IMR-90 (cell line): ENCODE measurements around the gene DRD3. TPM values are rescaled to one million over a fixed set of nuclear protein-coding genes. Genes with fewer than 3 reads are reported as not detected.
A peak's percentile ranks its signal among the peaks of the same experiment; 100 is the strongest.

Experiments used
- ATAC-seq: fragments of 200-7000 bp; cut with Tn5 transposase; 2 replicates; pipeline ENCODE4 v1.9.1; 2020; ENCODE audit warnings: low read depth, mild to moderate bottlenecking, moderate library complexity
- BruUV-seq: library from RNA; stranded (reverse); fragments of 400-500 nt; replicated peaks from 2 replicates; lab custom pipeline; 2021; lab: Mats Ljungman, UMichigan
- CTCF ChIA-PET: fragments of 300-600 bp; formaldehyde crosslinking; extraction: SDS; loops from one replicate; lab custom pipeline; 2021; ENCODE audit warnings: antibody characterized with exemption; lab: Yijun Ruan, JAX
- POLR2A ChIA-PET: fragments of 300-600 bp; sonication (Branson Sonifier 250); formaldehyde crosslinking; loops from one replicate; lab custom pipeline; 2022; ENCODE audit warnings: antibody characterized with exemption; ENCODE audit not compliant: unreplicated experiment; lab: Charles Lee
- DNase-seq: peaks from one replicate; pipeline ENCODE4 v3.0.0; 2013
- H2AFZ ChIP-seq: replicated peaks from 2 replicates; pipeline ENCODE3; 2013; ENCODE audit warnings: low read length, mild to moderate bottlenecking; ENCODE audit not compliant: poor library complexity
- H2AK5ac ChIP-seq: 2 replicates; pipeline ENCODE4 v1.6.1; 2013; ENCODE audit warnings: low read depth, low read length, inconsistent platforms
- H2AK9ac ChIP-seq: replicated peaks from 2 replicates; pipeline ENCODE3; 2013; ENCODE audit warnings: mild to moderate bottlenecking, low read depth, low read length, moderate library complexity; ENCODE audit not compliant: poor library complexity
- H2BK120ac ChIP-seq: 2 replicates; pipeline ENCODE4 v1.6.1; 2013; ENCODE audit warnings: low read depth, low read length, inconsistent platforms
- H2BK15ac ChIP-seq: 3 replicates; pipeline ENCODE4 v1.6.1; 2013; ENCODE audit warnings: low read depth, low read length, inconsistent platforms
- H2BK20ac ChIP-seq: 2 replicates; pipeline ENCODE4 v1.6.1; 2013; ENCODE audit warnings: low read depth, mild to moderate bottlenecking, inconsistent platforms, low read length, moderate library complexity
- H2BK5ac ChIP-seq: 2 replicates; pipeline ENCODE4 v1.6.1; 2013; ENCODE audit warnings: mild to moderate bottlenecking, low read depth, low read length, inconsistent platforms; ENCODE audit not compliant: poor library complexity, severe bottlenecking
- H3K14ac ChIP-seq: replicated peaks from 2 replicates; pipeline ENCODE4 v1.6.1; 2013; ENCODE audit warnings: low read depth, low read length, inconsistent platforms
- H3K18ac ChIP-seq: 2 replicates; pipeline ENCODE4 v1.6.1; 2013; ENCODE audit warnings: low read depth, low read length, control low read depth
- H3K23ac ChIP-seq: 2 replicates; pipeline ENCODE4 v1.6.1; 2013; ENCODE audit warnings: low read depth, low read length, inconsistent platforms
- H3K27ac ChIP-seq: 2 replicates; pipeline ENCODE4 v1.5.1; 2013; ENCODE audit warnings: mild to moderate bottlenecking, control low read depth, low read length; ENCODE audit not compliant: insufficient read depth
- H3K27me3 ChIP-seq: 2 replicates; pipeline ENCODE4 v1.6.1; 2013; ENCODE audit warnings: low read length; ENCODE audit not compliant: control insufficient read depth, insufficient read depth
- H3K36me3 ChIP-seq: 2 replicates; pipeline ENCODE4 v1.6.1; 2013; ENCODE audit warnings: low read length, mixed read lengths; ENCODE audit not compliant: control insufficient read depth, insufficient read depth
- H3K4ac ChIP-seq: 2 replicates; pipeline ENCODE4 v1.6.1; 2013; ENCODE audit warnings: low read depth, low read length, inconsistent platforms
- H3K4me1 ChIP-seq: 2 replicates; pipeline ENCODE4 v1.6.1; 2013; ENCODE audit warnings: low read length, mixed read lengths; ENCODE audit not compliant: control insufficient read depth, insufficient read depth
- H3K4me2 ChIP-seq: 2 replicates; pipeline ENCODE4 v1.6.1; 2013; ENCODE audit warnings: low read depth, mild to moderate bottlenecking, control low read depth, low read length, moderate library complexity
- H3K4me3 ChIP-seq: 2 replicates; pipeline ENCODE4 v1.5.1; 2013; ENCODE audit warnings: low read depth, mild to moderate bottlenecking, control low read depth, low read length, moderate library complexity; ENCODE audit not compliant: insufficient read depth
- H3K56ac ChIP-seq: 2 replicates; pipeline ENCODE4 v1.6.1; 2013; ENCODE audit warnings: low read length, inconsistent platforms; ENCODE audit not compliant: insufficient read depth; ENCODE audit errors: extremely low read depth
- H3K79me1 ChIP-seq, 2 experiments: 2 replicates each; pipeline ENCODE4 v1.6.1; 2013; ENCODE audit warnings: low read length in 2 of 2, inconsistent platforms in 1 of 2, low read depth in 1 of 2
- H3K9ac ChIP-seq: 2 replicates; pipeline ENCODE4 v1.6.1; 2013; ENCODE audit warnings: low read depth, low read length, control low read depth
- H3K9me1 ChIP-seq: 2 replicates; pipeline ENCODE4 v1.6.1; 2013; ENCODE audit warnings: low read length, inconsistent platforms; ENCODE audit not compliant: insufficient read depth
- H3K9me3 ChIP-seq: 2 replicates; pipeline ENCODE4 v1.6.1; 2013; ENCODE audit warnings: low read length; ENCODE audit not compliant: control insufficient read depth, insufficient read depth
- H4K20me1 ChIP-seq: 2 replicates; pipeline ENCODE4 v1.6.1; 2013; ENCODE audit warnings: low read length, inconsistent platforms; ENCODE audit not compliant: insufficient read depth
- H4K5ac ChIP-seq: 2 replicates; pipeline ENCODE4 v1.6.1; 2013; ENCODE audit warnings: mild to moderate bottlenecking, low read depth, low read length, control low read depth
- H4K8ac ChIP-seq, 2 experiments: 2 replicates each; pipeline ENCODE4 v1.6.1; 2013; ENCODE audit warnings: low read depth in 2 of 2, low read length in 2 of 2, control low read depth in 1 of 2, inconsistent platforms in 1 of 2
- H4K91ac ChIP-seq: 2 replicates; pipeline ENCODE4 v1.6.1; 2013; ENCODE audit warnings: low read depth, low read length, inconsistent platforms; ENCODE audit not compliant: insufficient read depth
- BHLHE40 ChIP-seq: fragments of 150-350 bp; IDR thresholded peaks from 2 replicates; pipeline ENCODE4 v1.6.1; 2016; ENCODE audit warnings: mild to moderate bottlenecking, low read depth, low read length
- CEBPB ChIP-seq: IDR thresholded peaks from 2 replicates; pipeline ENCODE4 v1.6.1; 2012; ENCODE audit warnings: low read depth, low read length, improper control_type of control experiment
- CHD1 ChIP-seq: IDR thresholded peaks from 2 replicates; pipeline ENCODE4 v1.6.1; 2012; ENCODE audit warnings: low read depth, low read length, improper control_type of control experiment
- CTCF ChIP-seq: conservative IDR thresholded peaks from 2 replicates; pipeline ENCODE4 v1.5.1; 2012; ENCODE audit warnings: mild to moderate bottlenecking, low read depth, low read length, improper control_type of control experiment
- ELK1 ChIP-seq: fragments of 150-350 bp; IDR thresholded peaks from 2 replicates; pipeline ENCODE4 v1.6.1; 2016; ENCODE audit warnings: low read depth, mild to moderate bottlenecking, low read length, moderate library complexity, borderline replicate concordance
- FOS ChIP-seq: fragments of 150-350 bp; IDR thresholded peaks from 2 replicates; pipeline ENCODE4 v1.6.1; 2016; ENCODE audit warnings: low read depth, low read length
- MAFK ChIP-seq: IDR thresholded peaks from 2 replicates; pipeline ENCODE4 v1.6.1; 2012; ENCODE audit warnings: low read depth, low read length, improper control_type of control experiment
- MAZ ChIP-seq: IDR thresholded peaks from 2 replicates; pipeline ENCODE4 v1.6.1; 2012; ENCODE audit warnings: low read depth, mild to moderate bottlenecking, low read length, improper control_type of control experiment, moderate library complexity, borderline replicate concordance
- MXI1 ChIP-seq: IDR thresholded peaks from 2 replicates; pipeline ENCODE4 v1.6.1; 2012; ENCODE audit warnings: low read depth, mild to moderate bottlenecking, low read length, moderate library complexity, borderline replicate concordance
- NFE2L2 ChIP-seq: fragments of 150-350 bp; IDR thresholded peaks from 2 replicates; pipeline ENCODE4 v1.6.1; 2016; ENCODE audit warnings: low read depth, mild to moderate bottlenecking, low read length
- POLR2A ChIP-seq: IDR thresholded peaks from 2 replicates; pipeline ENCODE4 v1.6.1; 2012; ENCODE audit warnings: mild to moderate bottlenecking, low read depth, low read length
- RAD21 ChIP-seq: IDR thresholded peaks from 2 replicates; pipeline ENCODE4 v1.6.1; 2012; ENCODE audit warnings: low read length, improper control_type of control experiment
- RCOR1 ChIP-seq: IDR thresholded peaks from 2 replicates; pipeline ENCODE4 v1.6.1; 2012; ENCODE audit warnings: mild to moderate bottlenecking, low read length, improper control_type of control experiment; ENCODE audit not compliant: insufficient replicate concordance
- RFX5 ChIP-seq: IDR thresholded peaks from 2 replicates; pipeline ENCODE4 v1.8.0; 2012; ENCODE audit warnings: low read depth, mild to moderate bottlenecking, low read length, moderate library complexity
- SMC3 ChIP-seq: fragments of 150-350 bp; IDR thresholded peaks from 2 replicates; pipeline ENCODE4 v1.6.1; 2016; ENCODE audit warnings: low read depth, mild to moderate bottlenecking, antibody characterized with exemption, low read length, moderate library complexity
- USF2 ChIP-seq: fragments of 150-350 bp; IDR thresholded peaks from 2 replicates; pipeline ENCODE4 v1.6.1; 2017; ENCODE audit warnings: mild to moderate bottlenecking, antibody characterized with exemption, low read length, low read depth
- WGBS, 2 experiments: methylation state at CpG; one replicate each; pipeline versions ENCODE4 v1.1.5 to v1.1.7; 2013; ENCODE audit warnings: missing lambda C conversion rate in 2 of 2; ENCODE audit not compliant: insufficient read length in 1 of 2; ENCODE audit errors: extremely low coverage in 2 of 2; 5-methylcytosine and 5-hydroxymethylcytosine counted together
- dilution Hi-C: fragments of 300-500 bp; cut with HindIII; formaldehyde crosslinking; loops from one replicate; pipeline ENCODE4 v1.14.3; 2018; ENCODE audit warnings: low sequenced_read_pairs; ENCODE audit not compliant: unreplicated experiment
- in situ Hi-C: fragments of 300-500 bp; cut with MboI; formaldehyde crosslinking; loops from 3 replicates; pipeline ENCODE4 v1.14.3; 2019; ENCODE audit warnings: low sequenced_read_pairs, inconsistent platforms, mixed read lengths
- intact Hi-C: fragments of 100-400 bp; cut with micrococcal nuclease; formaldehyde crosslinking; loops from 2 replicates; pipeline ENCODE4 v1.10.0; 2022
- polyA plus RNA-seq, 3 experiments: library from polyadenylated mRNA; depleted of rRNA; stranded (reverse); fragments of >200 nt; gene quantifications; 2 replicates each; pipeline ENCODE4 v1.2.3, GENCODE V29; 2012; ENCODE audit warnings: low replicate concordance in 1 of 3
- total RNA-seq: library from RNA; depleted of rRNA; stranded (reverse); fragments of >200 nt; gene quantifications from 2 replicates; pipeline ENCODE4 v1.2.3, GENCODE V29; 2012

The DRD3 gene
- total and polyA plus RNA-seq, 2 of the 4 experiments (the other 2 are of a cell fraction): not detected

GRCh38 chr3:114114719-114115118, 64.1 kb downstream of the DRD3 start:
- no peak overlapping the region for H2AK5ac ChIP-seq
- no peak for ATAC-seq
- dilution Hi-C loops: no loop called here
- H3K4me1 ChIP-seq: no peaks in the 10 kb centered on the region
- H3K14ac ChIP-seq: no peak overlapping the region
- H3K36me3 ChIP-seq: no peaks in the 10 kb centered on the region
- no peaks in the 10 kb centered on the region for H4K20me1 ChIP-seq
- TF ChIP-seq CTCF: no peak
- TF ChIP-seq NFE2L2: no peak
- TF ChIP-seq RCOR1: no peak
- no peak for TF ChIP-seq MAFK
- no peak for TF ChIP-seq RFX5
- TF ChIP-seq MXI1: no peak
- TF ChIP-seq BHLHE40: no peak
- no peak for TF ChIP-seq FOS
- no peak for TF ChIP-seq CHD1
- TF ChIP-seq CEBPB: no peak
- TF ChIP-seq MAZ: no peak
- no peak for TF ChIP-seq RAD21
- TF ChIP-seq SMC3: no peak
- no peak for TF ChIP-seq USF2
- TF ChIP-seq POLR2A: no peak
- TF ChIP-seq ELK1: no peak
- H3K56ac ChIP-seq: no peak overlapping the region
- no peak overlapping the region for H4K5ac ChIP-seq
- no peak overlapping the region for H2AK9ac ChIP-seq
- no peaks in the 10 kb centered on the region for H3K9me3 ChIP-seq
- WGBS, 2 experiments: no CpG with 5 or more reads among the region's 3 CpGs
- H3K4me2 ChIP-seq: no peak overlapping the region
- H3K4ac ChIP-seq: no peak overlapping the region
- ChIA-PET CTCF (no interaction called here), POLR2A (no interaction called here)
- H3K79me1 ChIP-seq: no peaks in the 10 kb centered on the region
- DNase-seq: no peak
- 0 out of 2 replicates have a peak, but pooled peaks cover 3% of the 10 kb centered on the region for H3K9me1 ChIP-seq
- no peak overlapping the region for H2BK120ac ChIP-seq
- no TSS peak for BruUV-seq
- no peak overlapping the region for H4K8ac ChIP-seq
- H3K4me3 ChIP-seq: no peak overlapping the region
- H3K18ac ChIP-seq: no peak overlapping the region
- no peak overlapping the region for H2AFZ ChIP-seq
- no peak overlapping the region for H2BK5ac ChIP-seq
- intact Hi-C loops: no loop called here
- no peak overlapping the region for H4K91ac ChIP-seq
- H2BK15ac ChIP-seq: no peak overlapping the region
- no peak overlapping the region for H3K9ac ChIP-seq
- in situ Hi-C loops: no loop called here
- H3K23ac ChIP-seq: peak overlapping the region; percentile 7; the same call in 1 of the 2 replicates
- no peak overlapping the region for H2BK20ac ChIP-seq
- H3K27ac ChIP-seq: no peak overlapping the region
- no peaks in the 10 kb centered on the region for H3K27me3 ChIP-seq
